NCI-H2171 treated with DMSO at 0.1 percent for 48 hours (cell line): ENCODE measurements around the gene SOWAHD.
"Not testable (repeated sequence)": the region's sequence is repeated elsewhere in the genome, so short reads cannot be mapped to it uniquely, and the experiment has no call there.

Source experiments
- DNase-seq: peaks from one replicate; lab custom pipeline; 2025; lab: John Stamatoyannopoulos, UW

Gene SOWAHD

DNA sequence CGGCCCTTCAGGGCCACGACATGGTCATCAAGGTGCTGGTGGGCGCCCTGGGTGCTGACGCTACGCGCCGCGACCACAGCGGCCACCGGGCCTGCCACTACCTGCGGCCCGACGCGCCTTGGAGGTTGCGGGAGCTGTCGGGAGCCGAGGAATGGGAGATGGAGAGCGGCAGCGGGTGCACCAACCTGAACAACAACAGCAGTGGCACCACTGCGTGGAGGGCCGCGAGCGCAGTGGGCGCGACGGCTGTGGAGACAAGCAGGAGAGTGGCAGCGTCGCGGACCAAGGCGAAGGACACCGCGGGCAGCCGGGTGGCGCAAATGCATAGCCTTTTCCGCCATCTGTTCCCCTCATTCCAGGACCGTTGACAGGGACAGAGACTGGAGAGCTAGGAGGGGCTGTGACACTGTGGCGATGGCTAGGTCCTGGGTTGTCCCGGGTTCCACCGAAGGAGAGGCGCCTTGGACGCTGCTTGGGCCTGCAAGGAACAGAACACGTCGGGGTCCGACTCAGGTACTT lies 919 bp downstream of the SOWAHD start:
- no peak for DNase-seq

DNA sequence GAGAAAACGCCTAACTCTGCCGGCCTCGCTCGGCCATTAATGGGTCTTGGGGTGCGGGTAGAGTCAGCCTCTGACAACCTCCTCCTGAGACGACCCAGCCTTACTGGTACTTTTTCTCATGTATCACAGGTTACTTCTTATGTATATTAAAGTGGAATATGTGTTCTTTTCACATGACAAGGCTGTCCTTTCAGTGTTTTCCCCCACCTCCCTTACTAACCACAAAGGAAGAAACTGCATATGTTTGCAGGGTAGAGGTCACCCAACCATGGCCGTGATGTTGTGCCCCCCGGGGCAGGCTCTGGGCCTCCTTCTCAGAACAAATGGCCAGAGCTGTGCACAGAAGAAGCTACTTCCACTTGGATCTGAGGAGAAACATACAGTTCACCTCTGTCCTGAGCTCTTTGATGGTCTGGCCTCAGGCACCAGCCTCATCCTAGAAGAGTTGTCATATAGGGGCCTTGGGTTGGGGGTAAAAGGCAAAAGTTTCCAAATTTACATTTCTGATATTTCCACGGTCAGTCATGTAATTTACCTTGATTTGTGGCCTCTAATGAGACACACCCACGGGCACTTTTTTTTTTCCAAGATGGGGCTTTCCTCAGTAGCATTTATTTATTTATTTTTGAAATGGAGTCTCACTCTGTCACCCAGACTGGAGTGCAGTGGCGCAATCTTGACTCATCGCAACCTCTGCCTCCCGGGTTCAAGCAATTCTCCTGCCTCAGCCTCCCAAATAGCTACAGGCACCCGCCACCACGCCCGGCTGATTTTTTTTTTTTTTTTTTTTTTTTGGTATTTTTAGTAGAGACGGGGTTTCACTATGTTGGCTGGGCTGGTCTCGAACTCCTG lies 1.9 kb downstream of the SOWAHD start:
- DNase-seq = no peak

DNA sequence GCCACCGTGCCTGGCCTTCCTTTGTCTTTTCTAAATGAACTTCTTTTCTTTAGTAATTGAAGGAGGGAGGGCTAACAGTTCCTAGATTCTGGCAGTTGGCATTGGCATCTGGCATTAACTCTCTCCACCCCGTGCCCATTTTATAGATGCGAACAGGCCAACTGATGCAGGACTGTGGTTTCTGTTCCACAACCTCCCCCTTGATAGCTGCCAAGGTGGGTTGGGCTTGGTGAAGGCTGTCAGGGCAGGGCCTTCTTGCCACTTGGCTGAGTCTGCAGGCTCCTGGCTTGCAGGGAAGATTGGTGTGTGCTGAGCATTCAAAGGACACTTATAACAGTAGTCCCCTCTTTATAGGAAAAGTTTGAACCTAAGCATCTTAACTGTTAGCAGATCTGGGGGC lies 4.3 kb downstream of the SOWAHD start:
- DNase-seq = no peak

DNA sequence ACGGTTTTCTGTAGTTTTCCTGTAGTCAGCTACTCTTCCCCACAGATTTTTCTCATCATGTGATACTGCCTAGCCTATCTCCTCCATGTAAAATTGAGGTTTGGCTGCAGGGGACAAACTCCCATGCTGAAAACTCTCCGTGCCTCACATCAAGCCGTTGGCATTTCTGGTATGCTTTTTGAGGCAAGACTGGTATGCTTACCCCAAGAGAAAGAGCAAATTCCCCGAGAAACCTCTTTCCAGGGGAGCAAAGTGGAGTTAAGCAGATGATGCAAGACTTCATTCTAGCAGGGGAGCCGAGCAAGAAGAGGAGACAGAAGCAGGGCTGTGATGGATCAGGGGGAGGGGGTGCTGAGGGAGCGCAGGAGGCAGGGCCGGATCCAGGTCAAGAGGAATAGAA lies 4.8 kb downstream of the SOWAHD start:
- no peak for DNase-seq

DNA sequence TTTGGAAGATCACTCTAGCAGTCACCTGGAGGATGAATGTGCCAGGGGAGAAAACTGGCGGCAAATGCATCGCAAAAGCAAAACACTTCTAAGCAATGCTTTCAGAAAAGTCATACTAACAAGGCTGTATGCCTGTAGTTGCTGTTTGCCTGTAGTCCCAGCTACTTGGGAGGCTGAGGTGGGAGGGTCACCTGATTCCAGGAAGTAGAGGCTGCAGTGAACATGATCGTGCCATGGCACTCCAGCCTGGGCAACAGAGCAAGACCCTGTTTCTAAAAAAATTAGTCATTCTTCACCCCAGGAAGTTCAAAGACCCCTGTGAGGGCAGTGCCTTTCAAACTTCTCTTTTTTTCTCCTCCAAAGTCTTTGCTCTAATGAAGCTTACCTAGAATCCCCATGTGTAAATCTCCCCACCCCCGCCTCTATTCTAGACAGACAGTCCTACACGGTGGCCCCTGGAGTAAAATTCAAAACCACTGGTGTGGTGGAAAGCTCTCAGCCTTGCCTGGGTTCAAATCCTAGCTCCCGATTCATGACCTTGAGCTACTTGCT lies 5.5 kb downstream of the SOWAHD start:
- no peak for DNase-seq

DNA sequence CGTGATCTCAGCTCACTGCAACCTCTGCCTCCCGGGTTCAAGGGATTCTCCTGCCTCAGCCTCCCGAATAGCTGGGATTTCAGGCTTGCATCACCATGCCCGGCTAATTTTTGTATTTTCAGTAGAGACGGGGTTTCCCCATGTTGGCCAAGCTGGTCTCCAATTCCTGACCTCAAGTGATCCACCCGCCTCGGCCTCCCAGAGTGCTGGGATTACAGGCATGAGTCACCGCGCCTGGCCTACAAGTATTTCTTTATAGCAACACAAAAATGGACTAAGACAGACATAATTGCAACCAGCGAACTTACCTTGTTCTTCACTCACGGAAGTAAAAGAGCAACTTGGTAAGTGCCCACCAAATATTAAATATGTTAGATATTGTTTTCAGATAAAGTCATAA lies 10.0 kb downstream of the SOWAHD start:
- DNase-seq = not testable (repeated sequence)

DNA sequence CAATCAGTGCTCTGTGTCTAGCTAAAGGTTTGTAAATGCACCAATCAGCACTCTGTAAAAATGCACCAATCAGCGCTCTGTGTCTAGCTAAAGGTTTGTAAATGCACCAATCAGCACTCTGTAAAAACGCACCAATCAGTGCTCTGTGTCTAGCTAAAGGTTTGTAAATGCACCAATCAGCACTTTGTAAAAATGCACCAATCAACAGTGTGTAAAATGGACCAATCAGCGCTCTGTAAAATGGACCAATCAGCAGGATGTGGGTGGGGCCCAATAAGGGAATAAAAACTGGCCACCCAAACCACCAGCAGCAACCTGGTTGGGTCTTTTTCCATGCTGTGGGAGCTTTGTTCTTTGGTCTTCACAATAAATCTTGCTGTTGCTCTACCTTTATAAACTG lies 11.0 kb downstream of the SOWAHD start:
- DNase-seq = not testable (repeated sequence)

DNA sequence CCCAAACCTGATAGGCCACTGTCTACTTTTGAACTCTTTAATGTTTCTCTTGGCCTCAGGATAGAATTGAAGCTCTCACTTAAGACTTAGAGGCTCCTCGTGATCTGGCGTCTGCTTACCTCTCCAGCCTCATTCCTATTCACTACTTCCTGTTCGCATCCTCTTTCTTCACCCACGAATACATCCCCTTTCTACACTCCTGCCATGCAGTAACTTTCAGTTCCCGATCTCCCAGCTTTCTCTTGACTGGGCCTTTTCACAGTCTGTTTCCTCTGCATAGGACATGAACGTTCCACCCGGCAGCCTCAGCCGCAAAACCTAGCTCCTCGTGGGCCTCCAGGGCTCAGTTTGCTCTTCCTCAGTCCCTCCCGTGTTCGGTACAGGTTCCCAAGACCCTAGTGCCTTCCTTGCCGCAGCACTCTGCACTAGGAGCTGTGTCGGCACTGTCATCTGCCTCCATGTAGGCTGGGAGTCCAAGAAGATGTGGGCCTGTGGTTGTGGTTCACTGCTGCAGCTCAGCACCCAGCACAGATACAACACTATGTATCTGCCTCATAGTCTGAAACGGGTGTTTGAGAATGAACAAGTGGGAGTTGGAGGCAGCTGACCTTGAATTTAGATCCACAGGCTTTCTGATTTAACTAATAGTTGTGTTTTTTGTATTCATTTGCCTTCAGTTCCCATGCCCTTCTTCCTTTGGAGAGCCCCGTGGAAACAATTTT lies 17.3 kb downstream of the SOWAHD start:
- DNase-seq = no peak

DNA sequence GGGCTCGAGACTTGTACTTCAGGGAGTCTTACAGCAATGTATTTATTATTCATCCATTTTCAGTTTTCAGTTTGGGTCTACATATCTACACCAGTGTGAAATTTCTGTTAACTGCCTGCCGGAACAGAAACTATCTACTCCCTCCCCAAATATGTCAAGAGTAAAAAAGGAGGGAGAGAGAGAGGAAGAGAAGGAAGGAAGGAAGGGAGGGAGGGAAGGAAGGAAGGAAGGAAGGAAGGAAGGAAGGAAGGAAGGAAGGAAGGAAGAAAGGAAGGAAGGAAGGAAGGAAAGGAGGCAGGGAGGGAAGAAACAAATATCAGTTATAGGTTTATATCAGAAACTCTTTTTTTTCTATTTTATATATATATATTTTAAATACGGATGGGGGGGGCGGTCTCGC lies 20.4 kb downstream of the SOWAHD start:
- no peak for DNase-seq

DNA sequence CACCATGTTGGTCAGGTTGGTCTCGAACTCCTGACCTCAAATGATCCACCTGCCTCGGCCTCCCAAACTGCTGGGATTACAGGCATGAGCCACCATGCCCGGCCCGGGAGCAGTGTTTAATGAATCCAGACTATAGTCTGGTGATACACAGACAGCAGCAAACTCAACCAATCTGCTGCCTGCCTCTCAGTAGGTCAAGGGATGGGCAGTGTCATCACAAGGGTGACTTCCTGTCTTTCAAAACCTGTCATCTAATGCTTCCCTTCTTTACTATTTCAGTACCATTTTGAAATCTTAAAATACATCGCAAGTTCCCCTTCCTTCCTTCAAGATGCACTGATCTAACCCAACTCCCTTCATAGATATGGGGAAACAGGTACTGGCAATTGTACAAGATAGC lies 24.6 kb downstream of the SOWAHD start:
- no peak for DNase-seq

DNA sequence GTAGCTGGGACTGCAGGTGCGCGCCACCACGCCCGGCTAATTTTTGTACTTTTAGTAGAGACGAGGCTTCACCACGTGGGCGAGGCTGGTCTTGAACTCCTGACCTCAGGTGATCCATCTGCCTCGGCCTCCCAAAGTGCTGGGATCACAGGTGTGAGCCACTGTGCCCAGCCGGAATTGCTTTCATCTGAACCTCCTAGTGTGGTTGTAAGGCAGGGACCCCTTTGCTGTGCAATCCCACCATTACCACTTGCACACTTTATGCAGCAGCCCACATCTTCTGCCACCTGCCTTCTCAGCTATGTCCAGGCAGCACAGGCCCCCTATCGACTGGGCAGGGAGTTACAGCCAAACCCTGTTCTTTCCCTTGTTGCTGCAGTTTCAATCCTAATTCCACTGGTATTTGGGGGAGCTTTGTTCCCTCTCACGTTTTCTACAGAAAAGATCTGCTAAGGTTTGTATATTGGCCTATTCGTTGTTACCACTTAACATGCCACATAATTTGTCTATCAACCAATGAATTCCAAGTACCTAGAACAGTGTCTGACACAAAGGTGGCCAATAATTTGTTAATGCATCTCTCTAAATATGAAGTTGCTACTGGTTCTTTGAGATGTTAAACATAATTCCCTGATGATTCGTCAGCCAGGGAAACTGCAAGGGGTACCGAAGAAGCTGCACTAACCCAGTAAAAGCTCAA lies 26.5 kb downstream of the SOWAHD start:
- peak; percentile 4 for DNase-seq

DNA sequence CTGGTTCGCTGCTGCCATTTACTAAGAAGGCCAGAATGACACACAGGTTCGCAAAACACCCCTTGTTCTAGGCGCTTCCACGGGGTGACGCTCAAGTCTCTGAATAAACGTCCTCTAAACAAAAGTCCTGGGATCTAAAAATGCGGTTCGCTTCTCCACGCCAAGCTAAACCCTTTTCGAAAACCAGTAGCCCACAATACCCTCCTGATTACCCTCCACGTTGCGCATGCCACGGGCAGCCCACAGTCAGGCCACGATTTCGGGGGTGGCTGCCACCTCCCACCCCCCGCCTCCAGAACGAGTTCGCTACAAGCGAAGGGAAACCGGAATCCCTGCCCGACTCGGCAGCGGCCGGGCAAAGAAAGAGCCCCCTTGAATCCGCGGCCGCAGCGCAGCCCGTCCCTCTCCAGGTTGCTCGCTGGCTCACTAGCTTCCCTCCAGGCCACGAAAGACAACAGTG lies 32.6 kb downstream of the SOWAHD start:
- DNase-seq = peak; percentile 21

DNA sequence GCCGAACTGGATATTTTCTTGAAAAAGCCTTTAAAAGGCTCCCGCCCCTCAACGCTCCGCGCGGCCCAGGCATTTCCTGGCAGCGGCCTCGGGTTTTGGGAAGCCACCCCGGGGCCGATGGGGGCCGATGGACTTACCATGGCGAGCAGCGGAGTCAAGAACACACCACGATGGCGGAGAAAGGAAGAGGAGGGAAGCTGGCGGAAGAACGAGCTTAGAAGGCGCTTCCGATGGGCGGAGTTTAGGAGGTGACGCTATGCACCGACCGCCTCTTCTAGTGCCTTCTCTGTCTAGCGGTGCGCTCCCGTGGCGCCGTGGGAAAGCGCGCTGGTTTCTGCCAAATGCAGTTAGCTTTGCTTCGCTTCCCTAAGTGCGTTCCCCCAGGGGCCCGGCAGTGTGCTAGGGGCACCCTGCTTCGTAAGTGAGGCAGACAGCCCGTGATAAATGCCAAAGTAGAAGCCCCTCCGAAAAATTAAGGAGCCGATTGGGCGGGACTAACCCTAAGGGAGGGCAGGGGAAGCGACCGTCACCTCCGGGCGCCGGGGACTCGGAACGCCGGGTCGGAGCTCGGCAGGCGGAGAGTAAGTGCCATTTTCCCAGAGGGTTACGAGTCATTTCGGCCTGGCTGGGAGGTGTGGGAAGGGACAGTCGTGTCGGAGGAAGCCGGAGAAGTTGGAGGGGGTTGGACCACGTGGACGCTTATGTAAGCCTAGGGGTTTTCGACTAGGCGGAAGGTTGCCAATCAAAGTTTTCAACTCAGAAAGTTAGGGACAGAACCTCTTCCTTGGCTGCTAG lies 33.2 kb downstream of the SOWAHD start, which contains the start of gene RPL39:
Gene RPL39 (minus strand): TSS at position 194 of the 795 bp plus-strand sequence. CDS start 54 bp downstream, at position 140.
- peak; percentile 91 for DNase-seq

DNA sequence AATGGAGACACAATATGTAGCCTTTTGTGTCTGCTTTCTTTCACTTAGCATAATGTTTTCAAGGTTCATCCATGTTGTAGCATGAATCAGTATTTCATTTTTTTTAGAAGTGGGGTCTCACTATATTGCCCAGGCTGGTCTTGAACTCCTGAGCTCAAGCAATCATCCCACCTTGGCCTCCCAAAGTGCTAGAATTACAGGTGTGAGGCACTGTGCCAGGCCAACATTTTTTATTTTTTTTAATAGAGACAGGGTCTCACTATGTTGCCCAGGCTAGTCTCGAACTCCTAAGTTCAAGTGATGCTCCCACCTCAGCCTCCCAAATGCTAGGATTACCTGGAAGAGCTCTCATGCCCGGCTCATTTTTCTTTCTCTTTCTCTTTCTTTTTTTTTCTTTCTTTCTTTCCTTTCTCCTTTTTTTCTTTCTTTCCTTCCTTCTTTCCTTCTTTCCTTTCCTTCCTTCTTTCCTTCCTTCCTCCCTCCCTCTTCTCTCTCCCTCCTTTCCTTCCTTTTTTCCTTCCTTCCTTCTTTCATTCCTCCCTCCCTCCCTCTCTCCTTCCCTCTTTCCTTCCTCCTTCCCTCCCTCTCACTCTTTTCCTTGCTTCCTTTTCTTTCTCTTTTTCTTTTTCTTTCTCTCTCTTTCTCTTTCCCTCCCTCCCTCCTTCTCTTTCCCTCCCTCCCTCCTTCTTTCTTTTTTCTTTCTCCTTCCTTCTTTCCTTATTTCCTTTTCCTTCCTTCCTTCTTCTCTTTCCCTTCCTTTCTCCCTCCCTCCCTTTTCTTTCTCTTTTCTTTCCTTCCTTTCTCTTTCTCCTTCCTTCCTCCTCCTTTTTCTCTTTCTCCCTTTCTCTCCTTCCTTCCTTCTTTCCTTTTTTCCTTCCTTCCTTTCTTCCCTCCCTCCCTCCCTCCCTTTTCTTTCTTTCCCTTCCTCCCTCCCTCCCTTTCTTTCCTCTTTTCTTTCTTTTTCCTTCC lies 43.1 kb downstream of the SOWAHD start:
- no peak for DNase-seq

DNA sequence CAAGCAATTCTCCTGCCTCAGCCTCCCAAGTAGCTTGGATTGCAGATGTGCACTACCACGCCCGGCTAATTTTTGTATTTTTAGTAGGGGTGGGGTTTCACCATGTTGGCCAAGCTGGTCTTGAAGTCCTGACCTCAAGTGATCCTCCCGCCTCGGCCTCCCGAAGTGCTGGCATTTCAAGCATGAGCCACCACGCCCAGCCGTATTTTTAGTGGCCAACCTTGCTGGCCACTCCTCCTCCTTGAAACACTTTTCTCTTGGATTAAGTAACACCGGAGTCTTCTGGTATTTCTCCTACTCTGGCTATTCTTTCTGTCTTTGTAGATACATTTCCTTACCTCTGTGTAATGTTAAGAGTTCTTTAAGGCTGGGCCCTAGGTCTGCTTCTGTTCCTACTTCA lies 44.2 kb downstream of the SOWAHD start:
- no peak for DNase-seq

DNA sequence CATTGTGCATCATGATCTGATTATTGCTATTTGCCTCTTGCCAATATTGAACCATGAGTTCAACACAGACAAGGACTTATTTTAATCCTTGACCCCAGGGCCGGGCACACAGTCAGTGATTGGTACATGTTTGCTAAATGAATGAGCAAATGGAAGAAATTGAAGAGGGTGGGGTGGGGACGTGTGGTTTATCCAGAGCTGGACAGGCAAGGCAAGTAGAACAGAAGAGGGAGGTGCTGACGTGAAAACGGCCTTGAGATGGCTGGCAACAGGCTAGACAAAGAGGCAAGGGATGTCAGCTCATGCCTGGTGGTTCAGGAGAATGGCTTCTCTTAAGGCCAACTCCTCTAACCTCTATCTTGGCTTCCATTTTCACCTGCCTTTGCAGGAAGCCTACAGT lies 50.1 kb downstream of the SOWAHD start:
- DNase-seq = not testable (repeated sequence)

DNA sequence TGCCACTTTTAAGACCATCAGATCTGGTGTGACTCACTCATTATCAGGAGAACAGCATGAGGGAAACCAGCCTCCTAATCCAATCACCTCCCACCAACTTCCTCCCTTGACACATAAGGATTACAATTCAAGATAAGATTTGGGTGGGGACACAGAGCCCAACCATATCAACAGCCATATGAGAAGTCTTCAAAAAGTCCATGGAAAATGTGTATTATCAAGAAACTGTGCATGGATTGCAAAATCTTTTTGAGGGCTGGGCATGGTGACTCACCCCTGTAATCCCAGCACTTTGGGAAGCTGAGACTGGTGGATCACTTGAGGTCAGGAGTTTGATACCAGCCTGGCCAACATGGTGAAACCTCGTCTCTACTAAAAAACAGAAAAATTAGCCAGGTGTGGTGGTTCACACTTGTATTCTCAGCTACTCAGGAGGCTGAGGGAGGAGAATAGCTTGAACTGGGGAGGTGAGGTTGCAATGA lies 50.8 kb downstream of the SOWAHD start:
- no peak for DNase-seq
